GM12873 (cell line): Measurements from ENCODE around the gene TTLL13.

Experiments used
- TF ChIP-seq, protein P1 (sequence below): IDR thresholded peaks from 2 replicates; pipeline ENCODE4 v1.5.1; 2012; ENCODE audit warnings: low read depth, mild to moderate bottlenecking, moderate library complexity, low read length, control low read depth; ENCODE audit not compliant: insufficient read depth; ENCODE audit errors: missing control alignments

The TTLL13 gene

DNA sequence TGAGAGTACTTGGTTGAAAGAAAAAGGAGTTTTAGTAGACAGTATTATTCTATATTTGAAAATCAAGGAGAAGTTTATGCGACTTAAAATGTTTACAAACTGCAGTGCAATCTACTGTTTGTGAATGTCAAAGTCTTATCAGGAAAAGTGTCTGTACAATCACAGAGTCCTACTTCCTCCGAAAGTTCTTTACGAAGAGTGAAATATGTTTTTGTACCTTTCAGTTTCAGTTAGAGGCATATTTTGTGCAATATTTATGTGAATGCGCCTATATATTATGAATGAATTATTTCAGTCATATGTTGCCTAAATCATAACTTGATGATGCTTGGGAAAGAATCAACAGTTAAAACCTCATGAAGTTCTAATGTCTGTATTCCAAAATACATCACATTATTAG is 47.7 kb downstream of the TTLL13 start:
- TF ChIP-seq, protein P1, sequence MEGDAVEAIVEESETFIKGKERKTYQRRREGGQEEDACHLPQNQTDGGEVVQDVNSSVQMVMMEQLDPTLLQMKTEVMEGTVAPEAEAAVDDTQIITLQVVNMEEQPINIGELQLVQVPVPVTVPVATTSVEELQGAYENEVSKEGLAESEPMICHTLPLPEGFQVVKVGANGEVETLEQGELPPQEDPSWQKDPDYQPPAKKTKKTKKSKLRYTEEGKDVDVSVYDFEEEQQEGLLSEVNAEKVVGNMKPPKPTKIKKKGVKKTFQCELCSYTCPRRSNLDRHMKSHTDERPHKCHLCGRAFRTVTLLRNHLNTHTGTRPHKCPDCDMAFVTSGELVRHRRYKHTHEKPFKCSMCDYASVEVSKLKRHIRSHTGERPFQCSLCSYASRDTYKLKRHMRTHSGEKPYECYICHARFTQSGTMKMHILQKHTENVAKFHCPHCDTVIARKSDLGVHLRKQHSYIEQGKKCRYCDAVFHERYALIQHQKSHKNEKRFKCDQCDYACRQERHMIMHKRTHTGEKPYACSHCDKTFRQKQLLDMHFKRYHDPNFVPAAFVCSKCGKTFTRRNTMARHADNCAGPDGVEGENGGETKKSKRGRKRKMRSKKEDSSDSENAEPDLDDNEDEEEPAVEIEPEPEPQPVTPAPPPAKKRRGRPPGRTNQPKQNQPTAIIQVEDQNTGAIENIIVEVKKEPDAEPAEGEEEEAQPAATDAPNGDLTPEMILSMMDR, result no peak

- TF ChIP-seq, protein P1, result no peak
Observed at GRCh38 chr15:90300541-90300940, 51.2 kb downstream of the TTLL13 start.

DNA sequence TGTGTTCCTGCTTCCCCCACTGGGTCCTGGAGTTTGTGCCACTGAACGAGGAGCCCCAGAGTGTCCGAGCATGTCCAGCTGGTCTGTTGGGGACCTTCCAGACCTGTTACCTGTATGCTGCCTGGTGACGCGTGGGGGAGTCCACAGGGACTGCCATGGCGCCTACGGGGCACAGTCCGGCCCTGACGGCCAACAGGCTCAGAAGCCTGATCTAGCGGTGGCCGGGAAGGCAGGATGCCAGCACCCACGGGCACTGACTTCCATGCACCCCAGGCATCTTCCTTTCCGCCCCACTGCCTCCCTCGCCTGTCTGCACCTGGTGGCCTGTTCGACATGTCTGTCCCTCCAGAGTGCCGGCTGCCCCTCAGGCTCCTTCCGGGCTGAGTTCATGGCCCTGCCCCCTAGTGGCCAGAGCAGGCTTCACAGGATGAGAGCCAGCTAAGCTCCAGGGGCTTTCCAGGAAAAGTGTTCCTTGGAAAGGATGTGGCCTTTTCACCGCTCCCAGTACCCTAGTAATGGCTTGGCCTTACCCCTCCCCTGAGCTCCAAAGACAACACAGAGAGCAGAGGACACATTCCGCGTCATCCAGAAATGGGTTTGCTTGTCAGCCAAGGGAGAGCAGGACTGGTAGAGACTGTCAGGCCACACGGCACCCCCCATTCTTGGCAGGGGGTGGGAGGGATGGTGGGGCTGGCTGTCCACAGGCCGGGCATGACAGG is 51.8 kb downstream of the TTLL13 start:
- TF ChIP-seq, protein P1, result peak; percentile 96

- TF ChIP-seq, protein P1, result no peak
Observed at GRCh38 chr15:90301707-90302300, 52.4 kb downstream of the TTLL13 start.

GRCh38 chr15:90305932-90306331 is 56.6 kb downstream of the TTLL13 start:
- TF ChIP-seq, protein P1, result no peak

DNA sequence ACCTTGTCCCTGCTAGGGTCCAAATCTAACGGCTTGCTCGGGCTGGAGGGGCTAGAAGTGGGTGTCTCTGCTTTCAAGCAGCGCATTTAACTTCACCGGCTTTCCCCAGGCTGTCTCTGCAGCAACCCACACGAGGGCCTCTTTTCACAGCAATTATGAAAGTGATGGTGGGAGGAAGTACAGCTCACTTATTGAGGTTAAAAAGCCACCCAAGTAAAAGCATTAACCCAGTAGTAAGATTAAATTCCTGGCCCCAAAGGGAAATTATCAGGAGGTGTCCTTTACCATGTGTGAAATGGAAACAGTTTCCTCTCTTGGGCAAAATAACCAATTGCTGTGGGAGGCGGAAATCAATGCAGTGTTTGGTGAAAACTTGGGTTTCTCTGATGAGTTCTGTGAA is 57.2 kb downstream of the TTLL13 start:
- TF ChIP-seq, protein P1, result peak; percentile 6

DNA sequence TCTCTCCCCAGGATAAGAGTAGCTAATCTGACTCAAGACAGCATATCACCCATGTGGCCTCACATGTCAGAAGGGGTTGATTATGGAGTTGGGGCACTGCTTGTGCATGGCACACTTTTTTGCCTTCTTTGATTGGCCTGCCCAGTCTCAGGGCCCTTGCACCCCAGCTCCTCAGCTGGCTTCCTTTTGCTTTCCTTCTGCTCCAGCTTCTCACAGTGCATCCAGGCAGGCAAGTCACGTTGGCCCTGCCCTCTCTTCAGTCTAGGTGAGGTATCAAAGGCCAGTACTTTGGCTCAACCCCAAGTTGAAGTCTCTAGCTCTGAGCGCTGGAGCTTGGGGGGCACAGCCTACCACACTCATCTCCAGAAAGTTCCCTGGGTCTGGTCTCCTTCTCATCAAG is 58.3 kb downstream of the TTLL13 start:
- TF ChIP-seq, protein P1, result no peak
